Transverse colon (tissue), 3 donors: ENCODE results near the gene WNT5A.

Experiments used
- CTCF ChIP-seq, 5 experiments: fragments of 200-600 bp in 3 of 5; fragments of 450-650 bp in 2 of 5; sonication (generic) in 3 of 5; IDR thresholded peaks; 1 replicate in 2 of 5; 2 replicates in 3 of 5; pipeline ENCODE4 v1.5.1; 2016 to 2017; ENCODE audit warnings: antibody characterized with exemption in 5 of 5, inconsistent platforms in 3 of 5, mild to moderate bottlenecking in 2 of 5, moderate library complexity in 1 of 5
- POLR2A ChIP-seq: fragments of 450-650 bp; IDR thresholded peaks from one replicate; pipeline ENCODE4 v1.6.1; 2016; ENCODE audit warnings: antibody characterized with exemption, mild to moderate bottlenecking, moderate library complexity

- TF ChIP-seq CTCF (IDR thresholded peaks at IDR 0.05): no peak
- no peak for TF ChIP-seq POLR2A
These were observed 44.2 kb downstream of the WNT5A start for GRCh38 chr3:55442861-55443260.
